ENCODE results near the gene CCR7.

The CCR7 gene

GRCh38 chr17:40514013-40514875, 51.0 kb downstream of the CCR7 start:
- no peaks in the 10 kb centered on the region for H3K27me3 ChIP-seq (ENCODE audit: control insufficient read depth in 1 of 2, insufficient read depth in 2 of 2, low read length in 2 of 2)

GRCh38 chr17:40511667-40512220, 53.5 kb downstream of the CCR7 start:
- Histone ChIP-seq H3K4me1 (ENCODE audit: insufficient read depth, low read length) (peaks cover 9% of the 10 kb centered on the region), H3K27ac (ENCODE audit: low read depth, low read length) (no peak overlapping the region), H3K9me3 (ENCODE audit: low read length) (no peaks in the 10 kb centered on the region), H3K9ac (ENCODE audit: low read length) (no peak overlapping the region), H3K36me3 (ENCODE audit: insufficient read depth, low read length) (no peaks in the 10 kb centered on the region), H3K4me3 (ENCODE audit: low read depth in 1 of 2, low read length in 2 of 2) (no peak overlapping the region), H3K27me3 (ENCODE audit: control insufficient read depth in 1 of 2, insufficient read depth in 2 of 2, low read length in 2 of 2) (no peaks in the 10 kb centered on the region)

More at GRCh38 chr17:40514013-40514875, 51.0 kb downstream of the CCR7 start:
- Histone ChIP-seq H3K9ac (ENCODE audit: low read length) (no peak overlapping the region), H3K4me1 (ENCODE audit: insufficient read depth, low read length) (peaks cover 9% of the 10 kb centered on the region), H3K4me3 (ENCODE audit: low read depth in 1 of 2, low read length in 2 of 2) (no peak overlapping the region), H3K36me3 (ENCODE audit: insufficient read depth, low read length) (no peaks in the 10 kb centered on the region), H3K9me3 (ENCODE audit: low read length) (no peaks in the 10 kb centered on the region), H3K27ac (ENCODE audit: low read depth, low read length) (no peak overlapping the region)

GRCh38 chr17:40511136-40511535, 54.1 kb downstream of the CCR7 start:
- Histone ChIP-seq H3K27ac (ENCODE audit: low read depth, low read length) (peak overlapping the region; percentile 23), H3K4me1 (ENCODE audit: insufficient read depth, low read length) (peaks cover 9% of the 10 kb centered on the region), H3K36me3 (ENCODE audit: insufficient read depth, low read length) (no peaks in the 10 kb centered on the region), H3K9ac (ENCODE audit: low read length) (no peak overlapping the region), H3K4me3 (ENCODE audit: low read depth in 1 of 2, low read length in 2 of 2) (no peak overlapping the region), H3K9me3 (ENCODE audit: low read length) (no peaks in the 10 kb centered on the region), H3K27me3 (ENCODE audit: control insufficient read depth in 1 of 2, insufficient read depth in 2 of 2, low read length in 2 of 2) (no peaks in the 10 kb centered on the region)

- H3K4me1 ChIP-seq (ENCODE audit: insufficient read depth, low read length) = peaks cover 9% of the 10 kb centered on the region
- no peak overlapping the region for H3K9ac ChIP-seq (ENCODE audit: low read length)
- no peak overlapping the region for H3K27ac ChIP-seq (ENCODE audit: low read depth, low read length)
- H3K27me3 ChIP-seq (ENCODE audit: control insufficient read depth in 1 of 2, insufficient read depth in 2 of 2, low read length in 2 of 2) = no peaks in the 10 kb centered on the region
- no peaks in the 10 kb centered on the region for H3K9me3 ChIP-seq (ENCODE audit: low read length)
- no peak overlapping the region for H3K4me3 ChIP-seq (ENCODE audit: low read depth in 1 of 2, low read length in 2 of 2)
- H3K36me3 ChIP-seq (ENCODE audit: insufficient read depth, low read length) = no peaks in the 10 kb centered on the region
Measured at GRCh38 chr17:40510328-40510648, 55.0 kb downstream of the CCR7 start.

GRCh38 chr17:40509626-40510327, 55.5 kb downstream of the CCR7 start:
- Histone ChIP-seq H3K9me3 (ENCODE audit: low read length) (no peaks in the 10 kb centered on the region), H3K4me1 (ENCODE audit: insufficient read depth, low read length) (peaks cover 9% of the 10 kb centered on the region), H3K9ac (ENCODE audit: low read length) (no peak overlapping the region), H3K4me3 (ENCODE audit: low read depth in 1 of 2, low read length in 2 of 2) (no peak overlapping the region), H3K27me3 (ENCODE audit: control insufficient read depth in 1 of 2, insufficient read depth in 2 of 2, low read length in 2 of 2) (no peaks in the 10 kb centered on the region), H3K36me3 (ENCODE audit: insufficient read depth, low read length) (no peaks in the 10 kb centered on the region), H3K27ac (ENCODE audit: low read depth, low read length) (no peak overlapping the region)

- Histone ChIP-seq H3K9me3 (ENCODE audit: low read length) (no peaks in the 10 kb centered on the region), H3K27me3 (ENCODE audit: control insufficient read depth in 1 of 2, insufficient read depth in 2 of 2, low read length in 2 of 2) (no peaks in the 10 kb centered on the region), H3K4me3 (ENCODE audit: low read depth in 1 of 2, low read length in 2 of 2) (no peak overlapping the region), H3K9ac (ENCODE audit: low read length) (no peak overlapping the region), H3K27ac (ENCODE audit: low read depth, low read length) (no peak overlapping the region), H3K36me3 (ENCODE audit: insufficient read depth, low read length) (no peaks in the 10 kb centered on the region), H3K4me1 (ENCODE audit: insufficient read depth, low read length) (peaks cover 9% of the 10 kb centered on the region)
Measured at GRCh38 chr17:40506786-40507185, 58.5 kb downstream of the CCR7 start.
